ENCODE data around the gene PEMT.

The PEMT gene

DNA sequence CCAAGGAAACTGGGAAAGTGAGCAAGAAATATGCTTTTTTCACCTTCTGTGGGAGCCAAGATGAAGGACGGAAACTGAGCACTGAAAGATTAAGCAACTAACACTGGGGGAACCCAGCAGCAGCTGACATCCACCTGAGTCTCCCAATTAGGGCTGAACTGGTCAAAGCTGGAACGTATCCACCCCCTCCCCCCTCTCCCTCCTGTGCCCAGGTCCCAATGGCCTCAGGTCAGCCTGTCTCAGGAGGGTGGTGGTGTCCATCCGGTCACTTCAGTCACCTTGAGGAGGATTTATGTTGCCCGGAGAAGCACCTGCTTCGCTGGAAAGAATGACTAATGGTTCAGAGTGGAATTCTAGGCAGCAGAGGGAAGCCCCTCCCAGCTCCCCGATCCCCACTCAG lies 10.0 kb downstream of the PEMT start:
- TF ChIP-seq GATA3 (IDR thresholded peaks at IDR 0.05; ENCODE audit: low read depth, low read length) (no peak), GATA2 (IDR thresholded peaks at IDR 0.05; ENCODE audit: low read depth, low read length) (no peak)

DNA sequence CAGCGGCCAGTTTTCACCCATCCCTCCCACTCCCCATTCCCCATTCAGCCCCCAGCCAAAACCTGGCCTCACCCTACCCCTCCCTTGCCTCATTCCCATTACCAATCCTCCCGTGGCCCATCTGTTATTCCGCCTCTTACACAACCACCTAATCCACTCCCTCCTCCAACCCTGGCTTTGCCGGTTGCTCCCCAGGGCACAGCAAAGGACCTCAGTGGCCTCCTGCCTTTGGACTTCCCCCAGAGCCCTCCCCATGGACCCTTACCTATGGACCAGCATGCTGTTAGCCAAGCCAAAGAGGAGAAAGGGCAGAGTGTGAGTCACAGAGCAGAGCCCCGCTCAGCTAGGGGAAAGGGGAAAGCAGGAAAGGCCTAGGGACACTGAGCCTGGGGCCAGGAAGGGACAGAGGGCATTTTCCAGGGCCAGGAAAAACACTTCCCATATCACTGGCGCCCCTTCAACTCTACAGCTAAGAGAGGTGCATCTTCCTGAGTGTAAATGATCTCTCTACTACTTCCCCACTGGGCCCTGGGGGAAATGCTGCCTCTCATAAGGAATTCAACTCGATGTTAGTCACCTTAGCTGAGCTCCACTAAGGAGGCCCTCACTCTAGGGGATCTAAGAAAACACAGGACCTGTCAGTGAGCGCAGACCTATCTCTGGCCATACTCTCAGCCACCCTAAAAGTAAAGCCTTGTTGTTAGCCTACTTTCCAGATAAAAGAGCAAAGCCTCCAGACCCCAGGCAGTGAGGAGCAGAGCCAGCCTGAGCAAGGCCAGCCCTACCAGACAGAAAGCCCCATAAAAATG lies 10.6 kb downstream of the PEMT start:
- no peak for TF ChIP-seq GATA3 (IDR thresholded peaks at IDR 0.05; ENCODE audit: low read depth, low read length)
- no peak for TF ChIP-seq GATA2 (IDR thresholded peaks at IDR 0.05; ENCODE audit: low read depth, low read length)

DNA sequence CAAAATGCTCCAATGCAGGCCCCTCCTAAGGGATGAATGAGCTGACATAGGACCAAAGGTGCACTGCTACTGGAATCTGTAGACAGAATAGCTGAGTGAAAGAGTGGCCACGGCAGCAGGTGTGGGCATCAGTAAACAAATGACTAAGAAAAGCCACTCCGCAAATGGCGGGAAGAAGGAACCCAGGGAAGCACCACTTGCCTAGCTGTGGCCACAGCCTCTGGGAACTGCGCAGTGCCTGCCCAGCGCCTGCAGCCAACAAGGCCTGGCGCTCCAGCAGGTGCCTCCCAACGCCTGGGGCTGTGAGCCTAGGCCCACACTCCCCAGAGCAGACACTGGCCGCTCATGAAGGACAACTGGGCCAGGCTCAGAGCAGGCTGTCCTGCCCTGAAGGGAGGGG lies 11.8 kb downstream of the PEMT start:
- no peak for TF ChIP-seq GATA3 (IDR thresholded peaks at IDR 0.05; ENCODE audit: low read depth, low read length)
- no peak for TF ChIP-seq GATA2 (IDR thresholded peaks at IDR 0.05; ENCODE audit: low read depth, low read length)

DNA sequence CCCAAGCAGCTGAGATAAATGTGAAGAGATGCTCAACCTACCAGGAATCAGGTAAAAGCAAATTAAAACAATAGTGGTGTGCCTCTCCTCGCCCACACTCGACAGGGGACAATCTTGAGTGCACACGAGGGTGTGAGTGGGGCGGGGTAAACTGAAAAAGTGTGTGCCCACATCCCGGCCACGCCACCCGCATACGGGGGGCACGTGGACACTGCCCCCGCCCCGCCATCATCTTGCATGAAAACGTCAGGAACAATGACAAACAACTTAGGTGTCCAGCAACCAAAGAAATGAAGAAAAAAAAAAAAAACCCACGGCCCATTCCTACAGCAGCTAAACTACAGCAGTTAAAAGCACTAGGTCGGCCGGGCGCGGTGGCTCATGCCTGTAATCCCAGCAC lies 14.1 kb downstream of the PEMT start:
- TF ChIP-seq GATA2 (IDR thresholded peaks at IDR 0.05; ENCODE audit: low read depth, low read length) (no peak), GATA3 (IDR thresholded peaks at IDR 0.05; ENCODE audit: low read depth, low read length) (no peak)

DNA sequence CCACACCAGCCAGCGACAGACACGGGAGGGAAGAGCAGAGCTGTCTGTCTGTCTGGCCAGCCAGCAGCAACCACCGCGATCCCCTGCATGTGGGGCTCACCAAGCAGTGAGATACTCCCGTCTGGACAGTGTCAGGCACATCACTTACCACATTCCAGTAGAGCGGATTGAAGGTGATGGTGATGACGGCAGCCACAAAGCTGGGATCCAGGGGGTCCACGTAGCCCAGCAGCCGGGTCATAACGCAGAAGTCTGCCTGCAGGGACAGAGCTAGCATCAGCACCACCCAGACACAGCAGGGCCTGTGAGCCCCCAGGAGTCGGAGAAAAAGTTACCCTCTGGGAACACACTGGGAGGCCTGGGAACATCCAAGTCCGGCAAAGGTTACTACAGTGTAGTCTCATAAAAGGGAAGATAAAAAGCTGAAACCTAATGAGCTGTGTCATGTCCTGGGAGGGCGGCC lies 14.7 kb downstream of the PEMT start:
- TF ChIP-seq GATA2 (IDR thresholded peaks at IDR 0.05; ENCODE audit: low read depth, low read length) (no peak), GATA3 (IDR thresholded peaks at IDR 0.05; ENCODE audit: low read depth, low read length) (no peak)

DNA sequence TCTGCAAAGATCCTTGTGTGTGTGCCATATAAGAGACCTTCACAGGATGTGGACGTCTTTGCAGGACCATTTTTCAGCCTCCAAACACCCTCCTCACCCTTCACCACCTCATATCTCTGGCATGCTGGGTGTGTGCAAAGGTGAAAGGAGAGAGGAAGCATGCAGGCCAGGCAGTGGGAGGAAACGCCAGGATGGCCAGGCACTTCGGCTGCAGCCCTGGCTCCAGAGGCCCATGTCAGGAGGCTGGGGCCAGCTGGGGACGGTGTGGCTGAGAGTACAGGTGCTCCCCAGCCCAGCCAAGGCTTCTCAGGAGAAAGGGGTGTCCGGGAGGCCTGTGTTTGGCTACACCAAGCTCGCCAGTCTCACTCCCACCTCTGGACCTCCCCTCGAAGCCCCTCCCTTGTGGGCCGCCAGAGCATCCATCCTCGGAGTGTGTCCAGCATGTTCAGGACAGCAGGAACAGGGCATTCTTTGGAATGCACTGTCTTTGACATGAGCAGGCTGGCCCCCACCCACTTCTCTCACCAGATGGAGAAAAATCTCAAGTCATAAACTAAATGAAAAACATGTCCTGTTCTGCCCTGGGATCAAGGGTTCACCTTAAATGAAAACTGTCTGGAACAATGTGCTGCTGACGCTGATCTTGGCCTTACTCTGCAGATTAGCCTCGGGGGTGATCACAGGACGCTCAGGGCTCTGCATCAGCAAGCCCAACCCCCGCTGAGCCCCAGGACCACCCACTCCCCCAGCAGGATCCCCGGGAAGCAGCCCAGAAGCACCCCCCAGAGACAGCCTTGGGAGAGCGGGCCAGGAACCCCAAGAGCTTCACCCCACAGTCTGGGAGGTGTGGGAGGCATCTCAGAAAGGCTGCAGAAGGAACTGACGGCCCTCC lies 15.9 kb downstream of the PEMT start:
- TF ChIP-seq GATA3 (IDR thresholded peaks at IDR 0.05; ENCODE audit: low read depth, low read length) (no peak), GATA2 (IDR thresholded peaks at IDR 0.05; ENCODE audit: low read depth, low read length) (no peak)

DNA sequence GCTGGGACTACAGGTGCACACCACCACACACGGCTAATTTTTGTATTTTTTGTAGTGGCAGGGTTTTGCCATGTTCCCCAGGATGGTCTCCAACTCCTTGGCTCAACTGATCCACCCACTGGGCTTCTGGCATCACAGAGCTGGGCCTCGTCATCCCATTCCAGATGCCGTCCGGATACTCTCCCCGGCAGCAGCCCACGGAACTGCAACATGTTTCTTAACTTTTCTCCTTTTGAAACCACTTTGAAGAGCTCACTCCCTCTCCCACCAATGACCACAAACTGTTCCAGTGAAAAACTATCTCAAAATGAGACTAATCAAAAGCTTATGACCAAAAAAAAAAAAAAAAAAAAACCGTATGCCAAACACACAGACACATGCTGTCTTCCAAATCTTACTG lies 17.6 kb downstream of the PEMT start:
- TF ChIP-seq GATA3 (IDR thresholded peaks at IDR 0.05; ENCODE audit: low read depth, low read length) (no peak), GATA2 (IDR thresholded peaks at IDR 0.05; ENCODE audit: low read depth, low read length) (no peak)

DNA sequence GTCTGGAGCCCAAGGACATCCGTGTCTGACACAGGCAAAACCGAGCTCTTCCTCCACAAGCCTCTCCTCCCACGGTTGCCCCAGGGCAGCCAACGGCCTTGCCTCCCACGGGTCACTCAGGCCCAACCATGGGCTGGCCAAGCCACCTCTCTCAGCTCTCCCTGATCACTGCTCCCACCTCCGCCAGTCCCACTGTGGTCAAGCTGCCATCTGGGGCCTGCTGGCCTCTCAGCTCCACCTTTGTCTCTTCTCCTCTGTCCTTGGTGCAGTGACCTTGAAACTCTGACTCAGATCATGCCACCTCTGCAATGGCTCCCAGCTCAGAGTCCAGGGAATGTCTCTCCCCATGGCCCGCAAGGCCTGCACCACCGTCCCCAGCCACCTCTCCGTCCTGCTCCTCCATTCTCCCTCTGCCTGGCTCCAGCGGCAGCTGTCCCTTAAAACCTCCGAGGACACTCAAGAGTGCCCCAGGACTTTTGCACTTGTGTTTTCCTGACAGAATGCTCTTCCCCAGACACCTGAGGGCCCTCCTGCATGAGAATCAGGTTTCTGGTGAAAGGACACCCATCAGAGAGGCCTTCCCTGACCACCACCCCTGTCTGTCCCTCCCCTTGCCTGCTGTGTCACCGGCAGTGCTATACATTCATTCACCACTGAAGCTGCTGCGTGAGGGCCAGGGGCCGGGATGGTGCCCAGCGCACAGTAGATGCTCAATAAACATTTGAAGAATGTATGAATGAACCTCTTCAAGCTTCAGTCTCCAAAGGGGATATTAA lies 19.3 kb downstream of the PEMT start:
- TF ChIP-seq GATA3 (IDR thresholded peaks at IDR 0.05; ENCODE audit: low read depth, low read length) = no peak

DNA sequence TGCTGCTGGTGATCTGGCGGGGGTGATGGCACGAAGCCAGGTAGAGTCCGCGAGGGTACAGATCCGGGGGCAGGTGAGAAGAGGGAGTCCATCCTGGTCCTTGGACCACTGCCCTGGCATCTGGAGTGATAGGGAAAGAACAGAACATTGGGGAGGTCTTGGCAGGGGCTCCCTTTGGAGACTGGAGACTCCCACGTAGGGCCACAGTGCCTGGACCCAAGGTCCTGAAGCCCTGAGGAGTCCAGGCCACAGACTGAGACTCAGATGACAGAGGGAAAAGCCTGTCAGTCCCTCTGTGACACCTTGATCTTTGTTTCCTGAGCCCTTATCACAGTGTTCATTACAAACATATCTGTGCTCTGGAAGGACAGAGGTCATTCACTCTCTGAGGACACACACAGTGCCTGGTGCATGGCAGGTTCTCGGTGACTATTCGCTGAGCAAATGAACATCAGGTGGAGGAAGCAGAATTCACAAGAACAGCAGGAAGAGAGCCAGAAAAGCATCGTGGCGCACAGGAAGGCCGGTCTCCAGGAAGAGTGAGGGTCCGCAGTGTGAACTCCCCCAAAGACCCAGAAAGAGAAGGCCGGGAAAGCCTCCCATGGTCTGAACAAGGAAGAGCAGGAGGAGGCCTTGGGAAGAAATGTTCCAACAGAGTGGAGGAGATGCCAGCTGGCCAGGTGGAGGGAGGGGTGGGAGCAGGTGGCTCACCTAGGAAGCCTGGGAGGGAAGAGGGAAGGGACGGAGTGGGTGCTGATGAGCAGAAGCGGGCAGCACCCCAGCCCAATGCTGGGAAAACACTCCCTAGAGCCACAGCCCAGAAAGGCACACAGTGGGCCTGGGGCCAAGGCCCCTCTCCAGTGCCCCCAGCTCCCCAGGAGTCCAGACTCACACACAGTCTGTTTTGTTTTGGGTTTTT lies 20.5 kb downstream of the PEMT start:
- no peak for TF ChIP-seq GATA3 (IDR thresholded peaks at IDR 0.05; ENCODE audit: low read depth, low read length)
- no peak for TF ChIP-seq GATA2 (IDR thresholded peaks at IDR 0.05; ENCODE audit: low read depth, low read length)

DNA sequence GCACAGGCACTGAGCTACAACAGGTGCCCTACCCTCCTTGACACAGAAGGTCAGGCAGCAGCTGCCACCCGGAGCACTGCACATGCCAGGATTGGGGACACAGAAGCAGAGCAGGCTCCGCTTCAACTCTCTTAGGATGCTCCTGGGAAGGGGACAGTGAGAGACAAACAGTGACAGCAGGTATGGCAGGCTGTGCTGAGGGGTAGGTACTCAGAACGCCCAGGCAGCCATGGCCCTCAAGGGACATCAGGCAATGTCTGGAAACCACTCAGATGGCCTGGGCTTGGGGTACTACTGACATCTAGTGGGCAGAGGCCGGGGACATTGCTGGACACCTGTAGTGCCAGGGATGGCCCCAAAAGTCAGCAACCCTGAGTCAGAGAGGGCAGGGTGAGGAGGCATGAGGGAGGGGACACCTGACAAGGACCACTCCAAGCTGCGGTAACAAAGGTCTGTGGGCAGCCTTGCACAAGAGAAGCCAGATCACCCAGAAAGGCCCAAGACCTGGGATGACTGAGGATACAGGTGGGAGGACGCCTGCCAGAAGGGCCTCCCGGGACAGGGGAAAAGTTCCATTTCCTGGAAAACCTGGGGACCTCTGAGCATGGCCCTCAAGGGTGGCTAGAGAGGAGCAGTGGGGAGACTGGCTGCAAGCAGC lies 21.2 kb downstream of the PEMT start:
- TF ChIP-seq GATA3 (IDR thresholded peaks at IDR 0.05; ENCODE audit: low read depth, low read length) (no peak), GATA2 (IDR thresholded peaks at IDR 0.05; ENCODE audit: low read depth, low read length) (no peak)

DNA sequence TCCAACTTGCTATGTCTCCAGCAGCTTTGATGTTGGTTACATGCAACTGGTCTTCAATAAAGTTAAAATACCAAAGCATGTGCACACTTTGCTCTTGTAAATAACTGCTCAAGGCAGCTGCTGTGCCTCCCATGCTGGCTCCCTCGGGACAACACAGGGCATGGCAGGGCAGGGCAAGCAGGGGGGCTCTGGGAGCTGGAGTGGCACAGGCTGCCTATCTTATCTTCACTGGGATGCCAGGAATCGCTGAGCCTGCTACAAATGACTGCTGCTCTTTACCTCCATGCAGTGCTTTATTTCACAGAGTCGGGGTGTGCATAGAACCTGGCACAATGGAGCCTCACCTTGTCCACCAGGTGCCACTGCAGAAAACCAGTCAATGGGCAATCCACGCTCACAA lies 21.8 kb downstream of the PEMT start:
- TF ChIP-seq GATA3 (IDR thresholded peaks at IDR 0.05; ENCODE audit: low read depth, low read length) (no peak), GATA2 (IDR thresholded peaks at IDR 0.05; ENCODE audit: low read depth, low read length) (no peak)

DNA sequence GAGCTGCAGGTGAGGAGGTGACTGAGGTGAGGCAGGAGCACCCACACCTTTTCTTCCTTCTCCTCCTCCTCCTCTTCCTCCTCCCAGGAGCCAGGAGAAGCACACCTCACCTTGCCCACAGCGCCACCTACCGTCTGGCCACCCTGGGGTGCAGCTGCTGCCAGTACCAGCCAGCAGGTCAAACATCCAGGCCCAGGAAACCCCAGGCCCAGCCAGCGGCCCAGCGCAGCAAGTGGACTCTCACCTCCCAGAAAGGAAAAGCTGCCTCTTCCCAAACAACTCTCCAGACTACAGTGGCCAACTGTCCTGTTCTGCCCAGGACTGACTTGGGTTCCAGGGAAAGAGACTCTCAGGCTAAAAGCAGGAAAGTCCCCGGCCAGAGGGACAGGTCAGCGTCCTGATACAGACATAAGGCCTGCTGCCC lies 22.7 kb downstream of the PEMT start:
- TF ChIP-seq GATA2 (IDR thresholded peaks at IDR 0.05; ENCODE audit: low read depth, low read length) (no peak), GATA3 (IDR thresholded peaks at IDR 0.05; ENCODE audit: low read depth, low read length) (no peak)

DNA sequence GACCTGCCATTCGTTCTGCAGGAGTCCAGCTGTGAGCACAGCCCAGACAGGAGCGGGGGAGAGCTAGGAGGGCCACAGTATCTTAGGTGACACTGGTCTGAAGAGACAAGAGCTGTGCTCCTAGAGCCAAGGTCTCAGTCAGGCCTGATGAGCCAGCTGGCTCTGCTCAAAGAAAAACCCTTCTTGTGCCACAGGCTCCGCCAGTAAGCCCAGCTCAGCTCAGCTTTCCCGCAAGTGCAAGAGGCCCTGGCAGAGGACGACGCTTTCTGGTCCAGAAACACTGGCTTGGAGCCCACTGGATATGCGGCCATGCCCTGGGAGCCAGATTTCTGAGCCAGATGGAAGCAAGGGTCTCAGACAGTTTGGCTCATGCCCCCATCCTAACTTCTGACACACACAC lies 23.9 kb downstream of the PEMT start:
- no peak for TF ChIP-seq GATA3 (IDR thresholded peaks at IDR 0.05; ENCODE audit: low read depth, low read length)
- TF ChIP-seq GATA2 (IDR thresholded peaks at IDR 0.05; ENCODE audit: low read depth, low read length) = no peak
